PC-3 (cell line): Measurements from ENCODE around the gene ATP2A1. TPM values are rescaled to one million over a fixed set of nuclear protein-coding genes. Genes with fewer than 3 reads are reported as not detected.

Experiments
- ATAC-seq: fragments of 200-7000 bp; cut with Tn5 transposase; 2 replicates; pipeline ENCODE4 v1.9.1; 2020; ENCODE audit warnings: mild to moderate bottlenecking, moderate library complexity
- BruUV-seq: library from RNA; stranded (reverse); fragments of 400-500 nt; replicated peaks from 2 replicates; lab custom pipeline; 2021; lab: Mats Ljungman, UMichigan
- CTCF ChIA-PET: fragments of 300-600 bp; sonication (Branson Sonifier 250); formaldehyde crosslinking; loops from one replicate; lab custom pipeline; 2022; ENCODE audit warnings: antibody characterized with exemption; lab: Charles Lee
- POLR2A ChIA-PET: fragments of 300-600 bp; sonication (Branson Sonifier 250); formaldehyde crosslinking; loops from one replicate; lab custom pipeline; 2022; ENCODE audit warnings: antibody characterized with exemption; ENCODE audit not compliant: unreplicated experiment; lab: Charles Lee
- DNase-seq: peaks from one replicate; pipeline ENCODE4 v3.0.0-alpha.2; 2015
- H2AFZ ChIP-seq: fragments of 300-600 bp; sonication (generic); 2 replicates; pipeline ENCODE4 v1.6.0; 2016; ENCODE audit warnings: antibody characterized with exemption, low read length
- H3F3A ChIP-seq: fragments of 300-600 bp; sonication (generic); one replicate; pipeline ENCODE4 v1.6.0; 2017; ENCODE audit warnings: antibody characterized with exemption, low read length, control low read depth, mild to moderate bottlenecking; ENCODE audit not compliant: unreplicated experiment
- H3K27ac ChIP-seq: fragments of 300-600 bp; sonication (generic); 2 replicates; pipeline ENCODE4 v1.5.1; 2016; ENCODE audit warnings: mild to moderate bottlenecking, low read length
- H3K27me3 ChIP-seq: fragments of 300-600 bp; sonication (generic); 2 replicates; pipeline ENCODE4 v1.6.1; 2016; ENCODE audit warnings: low read length, mixed read lengths
- H3K36me3 ChIP-seq: fragments of 300-600 bp; sonication (generic); 2 replicates; pipeline ENCODE4 v1.6.1; 2016; ENCODE audit warnings: low read depth, mixed run types, low read length, mixed read lengths
- H3K4me1 ChIP-seq: fragments of 300-600 bp; sonication (generic); 2 replicates; pipeline ENCODE4 v1.5.1; 2016; ENCODE audit warnings: low read length; ENCODE audit not compliant: insufficient read depth
- H3K4me2 ChIP-seq: fragments of 300-600 bp; sonication (generic); 2 replicates; pipeline ENCODE4 v1.6.0; 2016; ENCODE audit warnings: low read length
- H3K4me3 ChIP-seq: fragments of 300-600 bp; sonication (generic); 2 replicates; pipeline ENCODE4 v1.5.1; 2016; ENCODE audit warnings: mild to moderate bottlenecking, low read length, mixed read lengths
- H3K79me2 ChIP-seq: fragments of 300-600 bp; sonication (generic); 2 replicates; pipeline ENCODE4 v1.6.1; 2017; ENCODE audit warnings: low read length, mixed read lengths
- H3K9ac ChIP-seq: fragments of 300-600 bp; sonication (generic); 2 replicates; pipeline ENCODE4 v1.6.0; 2016; ENCODE audit warnings: mild to moderate bottlenecking, low read length
- H3K9me2 ChIP-seq: fragments of 300-600 bp; sonication (generic); replicated peaks from 2 replicates; pipeline ENCODE4 v1.6.1; 2016; ENCODE audit warnings: mixed run types, low read length, mixed read lengths
- H3K9me3 ChIP-seq: fragments of 300-600 bp; sonication (generic); 2 replicates; pipeline ENCODE4 v1.6.1; 2016; ENCODE audit warnings: low read length, mixed read lengths
- H4K20me1 ChIP-seq: fragments of 300-600 bp; sonication (generic); 2 replicates; pipeline ENCODE4 v1.6.1; 2016; ENCODE audit warnings: low read length, mixed read lengths
- EZH2 ChIP-seq: fragments of 300-600 bp; sonication (generic); IDR thresholded peaks from one replicate; pipeline ENCODE4 v1.6.1; 2017; ENCODE audit warnings: antibody characterized with exemption, mild to moderate bottlenecking, low read length; ENCODE audit not compliant: unreplicated experiment
- EZH2phosphoT487 ChIP-seq: fragments of 300-600 bp; sonication (generic); IDR thresholded peaks from 2 replicates; pipeline ENCODE4 v1.6.1; 2018; ENCODE audit warnings: mild to moderate bottlenecking, antibody characterized with exemption, low read length, borderline replicate concordance
- intact Hi-C: fragments of 100-400 bp; cut with micrococcal nuclease; formaldehyde crosslinking; loops from 2 replicates; pipeline ENCODE4 v1.9.0; 2023
- total RNA-seq: library from RNA; depleted of rRNA; stranded (reverse); fragments of >200 nt; gene quantifications from 2 replicates; pipeline ENCODE4 v1.2.3, GENCODE V29; 2014
- TF ChIP-seq, protein P1 (sequence below): fragments of 300-600 bp; sonication (generic); conservative IDR thresholded peaks from 2 replicates; pipeline ENCODE4 v1.5.1; 2017; ENCODE audit warnings: antibody characterized with exemption, low read depth, mild to moderate bottlenecking, low read length

ATP2A1 gene
- total RNA-seq, 1 experiment from 2014 or later: 0.87 TPM

DNA sequence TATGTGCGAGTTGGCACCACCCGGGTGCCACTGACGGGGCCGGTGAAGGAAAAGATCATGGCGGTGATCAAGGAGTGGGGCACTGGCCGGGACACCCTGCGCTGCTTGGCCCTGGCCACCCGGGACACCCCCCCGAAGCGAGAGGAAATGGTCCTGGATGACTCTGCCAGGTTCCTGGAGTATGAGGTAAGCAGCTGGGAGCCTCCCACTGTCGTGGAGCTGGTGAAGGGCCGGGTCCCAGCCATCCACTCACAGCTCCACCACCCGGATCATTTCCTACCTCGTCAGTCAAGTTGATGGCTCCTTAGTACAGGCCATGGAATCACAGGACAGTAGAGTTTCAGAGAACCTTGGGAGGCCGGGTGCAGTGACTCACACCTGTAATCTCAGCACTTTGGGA, 20.0 kb downstream of the ATP2A1 start:
- H4K20me1 ChIP-seq: no peaks in the 10 kb centered on the region
- H3F3A ChIP-seq: no peaks in the 10 kb centered on the region
- no TSS peak for BruUV-seq
- no peaks in the 10 kb centered on the region for H3K9me3 ChIP-seq
- intact Hi-C loops: no loop called here
- H3K9ac ChIP-seq: no peak overlapping the region
- no peaks in the 10 kb centered on the region for H3K36me3 ChIP-seq
- H2AFZ ChIP-seq: no peak overlapping the region
- H3K27ac ChIP-seq: no peak overlapping the region
- no peaks in the 10 kb centered on the region for H3K9me2 ChIP-seq
- no peaks in the 10 kb centered on the region for H3K4me1 ChIP-seq
- no peak overlapping the region for H3K4me2 ChIP-seq
- H3K27me3 ChIP-seq: no peaks in the 10 kb centered on the region
- DNase-seq (no peak), ATAC-seq (no peak)
- no peaks in the 10 kb centered on the region for H3K79me2 ChIP-seq
- CTCF ChIA-PET: no interaction called here
- no peak overlapping the region for H3K4me3 ChIP-seq
- TF ChIP-seq EZH2phosphoT487: no peak
- no peak for TF ChIP-seq EZH2
- TF ChIP-seq, protein P1, sequence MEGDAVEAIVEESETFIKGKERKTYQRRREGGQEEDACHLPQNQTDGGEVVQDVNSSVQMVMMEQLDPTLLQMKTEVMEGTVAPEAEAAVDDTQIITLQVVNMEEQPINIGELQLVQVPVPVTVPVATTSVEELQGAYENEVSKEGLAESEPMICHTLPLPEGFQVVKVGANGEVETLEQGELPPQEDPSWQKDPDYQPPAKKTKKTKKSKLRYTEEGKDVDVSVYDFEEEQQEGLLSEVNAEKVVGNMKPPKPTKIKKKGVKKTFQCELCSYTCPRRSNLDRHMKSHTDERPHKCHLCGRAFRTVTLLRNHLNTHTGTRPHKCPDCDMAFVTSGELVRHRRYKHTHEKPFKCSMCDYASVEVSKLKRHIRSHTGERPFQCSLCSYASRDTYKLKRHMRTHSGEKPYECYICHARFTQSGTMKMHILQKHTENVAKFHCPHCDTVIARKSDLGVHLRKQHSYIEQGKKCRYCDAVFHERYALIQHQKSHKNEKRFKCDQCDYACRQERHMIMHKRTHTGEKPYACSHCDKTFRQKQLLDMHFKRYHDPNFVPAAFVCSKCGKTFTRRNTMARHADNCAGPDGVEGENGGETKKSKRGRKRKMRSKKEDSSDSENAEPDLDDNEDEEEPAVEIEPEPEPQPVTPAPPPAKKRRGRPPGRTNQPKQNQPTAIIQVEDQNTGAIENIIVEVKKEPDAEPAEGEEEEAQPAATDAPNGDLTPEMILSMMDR: no peak
- POLR2A ChIA-PET: interaction anchor here (0.6 kb wide), 1 partner anchor 12 kb away, joined by 3 read pairs; no protein-coding TSS in a partner anchor

GRCh38 chr16:28898942-28899341, 20.7 kb downstream of the ATP2A1 start:
- intact Hi-C loops: no loop called here
- Histone ChIP-seq H3K9me2 (no peaks in the 10 kb centered on the region), H3K27ac (no peak overlapping the region), H3K27me3 (no peaks in the 10 kb centered on the region), H4K20me1 (no peaks in the 10 kb centered on the region), H3K9me3 (no peaks in the 10 kb centered on the region), H2AFZ (no peak overlapping the region), H3K36me3 (no peaks in the 10 kb centered on the region), H3K4me3 (no peak overlapping the region), H3K79me2 (no peaks in the 10 kb centered on the region), H3K9ac (no peak overlapping the region), H3K4me2 (no peak overlapping the region), H3K4me1 (no peaks in the 10 kb centered on the region), H3F3A (no peaks in the 10 kb centered on the region)
- no peak for TF ChIP-seq EZH2
- TF ChIP-seq EZH2phosphoT487: no peak
- TF ChIP-seq, protein P1: no peak
- CTCF ChIA-PET: no interaction called here
- no TSS peak for BruUV-seq
- DNase-seq (no peak), ATAC-seq (no peak)
- POLR2A ChIA-PET: no interaction called here

DNA sequence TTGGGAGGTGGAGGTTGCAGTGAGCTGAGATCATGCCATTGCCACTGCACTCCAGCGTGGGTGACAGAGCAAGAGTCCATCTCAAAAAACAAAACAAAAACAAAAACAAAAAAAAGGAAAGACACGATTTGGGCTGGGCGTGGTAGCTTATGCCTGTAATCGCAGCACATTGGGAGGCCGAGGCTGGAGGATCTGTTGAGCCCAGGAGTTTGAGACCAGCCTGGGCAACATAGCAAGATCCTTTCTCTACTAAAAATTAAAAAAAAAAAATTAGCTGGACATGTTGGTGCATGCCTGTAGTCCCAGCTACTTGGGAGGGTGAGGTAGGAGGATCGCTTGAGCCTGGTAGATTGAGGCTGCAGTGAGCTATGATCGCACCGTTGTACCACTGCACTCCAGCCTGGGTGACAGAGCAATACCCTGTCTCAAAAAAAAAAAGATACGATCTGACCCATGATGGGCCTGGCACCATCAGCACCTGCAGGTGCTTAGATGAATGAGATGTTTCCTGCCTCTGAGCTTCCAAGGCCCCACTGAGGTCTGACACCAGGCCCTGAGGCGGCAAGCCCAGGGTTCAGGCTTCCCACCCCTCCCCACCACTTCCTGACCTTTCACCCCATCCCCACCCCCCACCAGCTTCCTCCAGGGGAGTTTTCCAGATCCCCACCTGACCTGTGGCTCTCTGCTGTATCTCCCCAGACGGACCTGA, 21.7 kb downstream of the ATP2A1 start:
- H3K27ac ChIP-seq: no peak overlapping the region
- H3K9me3 ChIP-seq: no peaks in the 10 kb centered on the region
- no peaks in the 10 kb centered on the region for H3K9me2 ChIP-seq
- no peak for DNase-seq
- ATAC-seq: no peak
- H3K27me3 ChIP-seq: no peaks in the 10 kb centered on the region
- no peaks in the 10 kb centered on the region for H3K4me1 ChIP-seq
- TF ChIP-seq EZH2phosphoT487: no peak
- TF ChIP-seq, protein P1: no peak
- no peak for TF ChIP-seq EZH2
- H3K79me2 ChIP-seq: no peaks in the 10 kb centered on the region
- no peaks in the 10 kb centered on the region for H3K36me3 ChIP-seq
- H3K4me3 ChIP-seq: no peak overlapping the region
- no peaks in the 10 kb centered on the region for H4K20me1 ChIP-seq
- no peak overlapping the region for H3K4me2 ChIP-seq
- H3K9ac ChIP-seq: no peak overlapping the region
- no peak overlapping the region for H2AFZ ChIP-seq
- intact Hi-C loops: no loop called here
- no peaks in the 10 kb centered on the region for H3F3A ChIP-seq
- no TSS peak for BruUV-seq
- ChIA-PET CTCF (no interaction called here), POLR2A (no interaction called here)
